ENCODE results near the gene EPAS1.

DNA sequence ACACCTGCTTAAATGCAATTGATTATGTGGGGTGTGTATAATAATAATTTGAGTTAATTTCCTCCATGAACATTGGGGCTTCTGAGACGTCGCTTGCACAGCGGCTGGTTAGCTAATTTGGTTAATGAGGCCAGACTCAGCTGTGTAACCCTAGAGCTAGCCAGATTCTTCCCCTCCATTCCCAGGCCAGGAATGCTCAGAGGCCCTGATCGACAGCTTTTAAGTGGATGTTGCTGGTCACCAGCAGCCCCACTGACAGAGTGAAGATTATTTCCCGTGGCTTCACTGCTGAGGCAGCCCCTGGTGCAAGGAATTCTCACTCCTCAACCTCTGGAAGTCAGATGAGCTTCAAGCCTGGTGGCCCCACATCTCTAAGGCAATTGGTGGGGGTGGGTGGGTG is 12.4 kb upstream of the EPAS1 start:
- TF ChIP-seq, protein P1, sequence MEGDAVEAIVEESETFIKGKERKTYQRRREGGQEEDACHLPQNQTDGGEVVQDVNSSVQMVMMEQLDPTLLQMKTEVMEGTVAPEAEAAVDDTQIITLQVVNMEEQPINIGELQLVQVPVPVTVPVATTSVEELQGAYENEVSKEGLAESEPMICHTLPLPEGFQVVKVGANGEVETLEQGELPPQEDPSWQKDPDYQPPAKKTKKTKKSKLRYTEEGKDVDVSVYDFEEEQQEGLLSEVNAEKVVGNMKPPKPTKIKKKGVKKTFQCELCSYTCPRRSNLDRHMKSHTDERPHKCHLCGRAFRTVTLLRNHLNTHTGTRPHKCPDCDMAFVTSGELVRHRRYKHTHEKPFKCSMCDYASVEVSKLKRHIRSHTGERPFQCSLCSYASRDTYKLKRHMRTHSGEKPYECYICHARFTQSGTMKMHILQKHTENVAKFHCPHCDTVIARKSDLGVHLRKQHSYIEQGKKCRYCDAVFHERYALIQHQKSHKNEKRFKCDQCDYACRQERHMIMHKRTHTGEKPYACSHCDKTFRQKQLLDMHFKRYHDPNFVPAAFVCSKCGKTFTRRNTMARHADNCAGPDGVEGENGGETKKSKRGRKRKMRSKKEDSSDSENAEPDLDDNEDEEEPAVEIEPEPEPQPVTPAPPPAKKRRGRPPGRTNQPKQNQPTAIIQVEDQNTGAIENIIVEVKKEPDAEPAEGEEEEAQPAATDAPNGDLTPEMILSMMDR (IDR thresholded peaks at IDR 0.05): no peak
- TF ChIP-seq POLR2A (IDR thresholded peaks at IDR 0.05; ENCODE audit: low read length): no peak
- TF ChIP-seq, protein P2, sequence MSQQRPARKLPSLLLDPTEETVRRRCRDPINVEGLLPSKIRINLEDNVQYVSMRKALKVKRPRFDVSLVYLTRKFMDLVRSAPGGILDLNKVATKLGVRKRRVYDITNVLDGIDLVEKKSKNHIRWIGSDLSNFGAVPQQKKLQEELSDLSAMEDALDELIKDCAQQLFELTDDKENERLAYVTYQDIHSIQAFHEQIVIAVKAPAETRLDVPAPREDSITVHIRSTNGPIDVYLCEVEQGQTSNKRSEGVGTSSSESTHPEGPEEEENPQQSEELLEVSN (IDR thresholded peaks at IDR 0.05; ENCODE audit: borderline replicate concordance, low read depth): no peak
